Measurements from ENCODE around the gene TMEM203.
A peak's percentile ranks its signal among the peaks of the same experiment; 100 is the strongest.

The TMEM203 gene

DNA sequence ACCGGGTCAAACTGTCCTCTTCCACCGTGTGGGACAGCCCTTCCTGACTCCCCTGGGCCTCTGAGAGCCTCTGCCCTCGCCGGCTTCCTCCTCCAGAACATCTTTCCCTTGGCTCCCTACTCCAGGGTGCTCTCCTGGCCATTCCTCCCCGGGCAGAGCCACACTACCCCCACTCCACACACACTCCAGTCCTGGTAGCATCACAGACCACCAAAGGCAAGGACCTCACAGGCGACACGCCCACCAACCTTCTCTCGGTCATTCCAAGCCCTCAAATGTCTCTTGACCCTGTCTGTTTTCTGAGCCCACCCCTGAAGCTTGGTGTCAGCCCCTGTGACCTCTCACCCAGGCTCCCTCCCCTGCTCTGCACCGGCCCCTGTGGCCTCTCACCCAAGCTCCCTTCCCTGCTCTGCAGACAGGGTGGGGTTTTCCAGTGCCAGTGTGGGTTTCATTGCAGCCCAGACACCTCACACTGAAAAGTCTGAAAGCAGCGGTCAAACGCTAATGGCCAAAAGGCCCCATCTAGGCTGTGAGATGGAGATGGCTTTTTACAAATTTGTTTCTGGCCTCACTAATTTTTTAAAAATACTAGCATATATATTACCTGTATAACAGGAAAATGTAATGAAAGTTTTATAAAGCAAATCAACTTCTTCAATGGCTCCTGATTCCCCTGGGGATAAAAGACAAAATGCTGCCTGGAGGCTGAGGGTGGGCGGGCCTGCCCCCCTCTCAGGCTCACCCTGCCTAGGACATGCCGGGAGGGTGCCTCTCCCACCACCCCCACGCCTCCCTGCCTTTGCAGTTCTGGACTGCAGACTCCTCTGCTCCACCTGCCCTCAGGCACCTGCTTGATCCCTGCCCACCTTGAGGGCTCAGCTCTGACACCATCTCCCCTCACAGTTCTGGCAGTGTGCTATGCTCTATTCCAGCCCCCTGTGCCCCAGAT lies 46.1 kb downstream of the TMEM203 start:
- DNase-seq (no peak), ATAC-seq (no peak)
- H3K36me3 Mint-ChIP-seq (ENCODE audit: low read depth) = no peaks in the 10 kb centered on the region
- no peaks in the 10 kb centered on the region for H3K9me3 Mint-ChIP-seq
- H3K27me3 Mint-ChIP-seq = peaks cover 50% of the 10 kb centered on the region
- H3K4me1 Mint-ChIP-seq = peaks cover 13% of the 10 kb centered on the region
- no peak overlapping the region for H3K4me3 Mint-ChIP-seq
- no peak overlapping the region for H3K27ac Mint-ChIP-seq

DNA sequence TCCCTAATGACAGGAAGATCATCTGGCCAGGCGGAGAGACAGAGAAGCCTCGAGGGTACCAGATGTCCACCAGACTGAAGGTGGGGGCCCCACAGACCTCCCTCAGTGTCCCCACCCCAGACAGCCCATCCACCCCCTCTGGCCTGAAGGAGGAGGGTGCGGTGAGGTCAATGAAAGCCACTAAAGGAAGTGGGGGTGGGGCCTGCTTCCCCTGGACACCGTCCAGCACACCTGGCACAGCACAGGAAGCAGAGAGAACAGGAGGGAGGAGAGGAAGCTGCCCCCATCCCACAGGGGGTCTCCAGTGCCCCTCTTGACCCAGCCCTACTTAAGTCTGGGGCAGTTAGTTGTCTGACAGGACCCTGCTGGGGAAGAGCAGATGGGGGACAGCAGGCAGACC lies 46.8 kb downstream of the TMEM203 start:
- ATAC-seq (no peak), DNase-seq (no peak)
- H3K27ac Mint-ChIP-seq = no peak overlapping the region
- H3K4me1 Mint-ChIP-seq = peaks cover 13% of the 10 kb centered on the region
- H3K36me3 Mint-ChIP-seq (ENCODE audit: low read depth) = no peaks in the 10 kb centered on the region
- peaks cover 46% of the 10 kb centered on the region for H3K27me3 Mint-ChIP-seq
- H3K4me3 Mint-ChIP-seq = no peak overlapping the region
- no peaks in the 10 kb centered on the region for H3K9me3 Mint-ChIP-seq

DNA sequence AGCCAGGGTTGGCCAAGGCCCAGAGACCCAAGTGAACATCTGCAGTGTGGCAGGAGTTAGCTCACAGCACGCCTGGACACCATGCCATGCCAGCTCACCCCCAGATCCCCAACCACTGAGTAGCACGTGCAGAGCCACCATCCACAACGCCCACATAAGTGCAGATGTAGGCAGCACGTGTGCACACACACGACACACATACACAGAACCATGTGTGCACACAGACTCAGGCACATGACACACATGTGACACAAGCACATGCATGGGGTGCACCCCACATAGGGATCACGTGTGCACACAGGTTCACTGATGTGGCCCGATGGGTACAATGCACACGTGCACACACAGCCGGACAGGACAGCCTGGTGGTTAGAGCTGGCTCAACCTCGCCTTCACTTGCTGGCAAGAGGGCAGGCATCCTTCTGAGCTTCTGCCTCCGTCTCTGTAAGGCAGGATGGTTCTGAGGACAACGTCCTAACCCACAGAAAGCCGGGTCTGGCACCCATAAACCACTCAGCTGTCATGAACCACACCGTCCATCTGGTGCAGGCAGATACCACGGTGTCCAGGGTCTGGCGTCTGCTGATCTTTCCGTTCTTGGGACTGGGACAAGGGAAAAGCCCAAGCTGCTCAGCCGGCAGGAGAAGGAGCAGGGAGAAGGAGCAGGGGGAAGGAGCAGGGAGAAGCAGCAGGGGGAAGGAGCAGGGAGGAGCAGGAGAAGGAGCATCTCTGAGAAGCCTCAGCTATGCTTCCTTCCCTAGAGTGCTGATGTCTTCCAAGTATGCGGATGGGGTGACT lies 47.6 kb downstream of the TMEM203 start:
- no peaks in the 10 kb centered on the region for H3K36me3 Mint-ChIP-seq (ENCODE audit: low read depth)
- no peak overlapping the region for H3K27ac Mint-ChIP-seq
- peaks cover 12% of the 10 kb centered on the region for H3K4me1 Mint-ChIP-seq
- H3K4me3 Mint-ChIP-seq = no peak overlapping the region
- H3K27me3 Mint-ChIP-seq = peaks cover 43% of the 10 kb centered on the region
- ATAC-seq (no peak), DNase-seq (no peak)
- H3K9me3 Mint-ChIP-seq = no peaks in the 10 kb centered on the region

DNA sequence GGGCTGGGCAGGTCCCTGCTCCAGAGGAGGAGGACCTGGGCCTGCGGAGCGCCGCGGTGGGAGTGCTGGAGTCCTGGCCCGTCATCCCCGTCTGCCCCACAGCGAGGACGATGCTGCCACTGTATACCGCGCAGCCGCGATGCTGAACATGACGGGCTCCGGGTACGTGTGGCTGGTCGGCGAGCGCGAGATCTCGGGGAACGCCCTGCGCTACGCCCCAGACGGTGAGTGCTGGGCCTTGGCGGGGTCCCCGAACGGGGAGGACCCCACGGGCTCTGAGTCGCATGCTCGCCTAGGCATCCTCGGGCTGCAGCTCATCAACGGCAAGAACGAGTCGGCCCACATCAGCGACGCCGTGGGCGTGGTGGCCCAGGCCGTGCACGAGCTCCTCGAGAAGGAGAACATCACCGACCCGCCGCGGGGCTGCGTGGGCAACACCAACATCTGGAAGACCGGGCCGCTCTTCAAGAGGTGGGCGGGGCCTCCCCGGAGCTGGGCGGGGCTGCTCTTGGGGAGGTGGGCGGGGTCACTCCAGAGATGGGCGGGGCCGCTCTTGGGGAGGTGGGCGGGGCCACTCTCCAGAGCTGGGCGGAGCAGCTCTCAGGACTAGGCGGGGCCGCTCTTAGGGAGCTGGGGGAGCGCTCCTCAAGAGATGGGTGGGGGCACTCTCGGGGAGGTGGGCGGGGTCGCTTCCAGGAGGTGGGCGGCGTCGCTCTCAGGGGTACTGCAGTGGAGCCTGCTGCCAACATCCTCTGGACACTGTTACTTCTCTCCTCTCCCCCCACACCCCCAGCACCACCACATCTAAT lies 48.7 kb downstream of the TMEM203 start:
- peaks cover 40% of the 10 kb centered on the region for H3K27me3 Mint-ChIP-seq
- peak overlapping the region; percentile 38 for H3K4me3 Mint-ChIP-seq
- no peaks in the 10 kb centered on the region for H3K36me3 Mint-ChIP-seq (ENCODE audit: low read depth)
- H3K4me1 Mint-ChIP-seq = peaks cover 12% of the 10 kb centered on the region
- DNase-seq (peak; percentile 69), ATAC-seq (peak; percentile 56)
- H3K9me3 Mint-ChIP-seq = no peaks in the 10 kb centered on the region
- no peak overlapping the region for H3K27ac Mint-ChIP-seq
